Activated CD4-positive, alpha-beta T cell treated with anti-CD3 and anti-CD28 coated beads for 48 hours (primary cell): ENCODE measurements around the gene MYO1E.
"Not testable (repeated sequence)": the region's sequence is repeated elsewhere in the genome, so short reads cannot be mapped to it uniquely, and the experiment has no call there.

Experiments used
- DNase-seq: peaks from one replicate; pipeline ENCODE4 v3.0.0-alpha.2; 2020

MYO1E gene

DNA sequence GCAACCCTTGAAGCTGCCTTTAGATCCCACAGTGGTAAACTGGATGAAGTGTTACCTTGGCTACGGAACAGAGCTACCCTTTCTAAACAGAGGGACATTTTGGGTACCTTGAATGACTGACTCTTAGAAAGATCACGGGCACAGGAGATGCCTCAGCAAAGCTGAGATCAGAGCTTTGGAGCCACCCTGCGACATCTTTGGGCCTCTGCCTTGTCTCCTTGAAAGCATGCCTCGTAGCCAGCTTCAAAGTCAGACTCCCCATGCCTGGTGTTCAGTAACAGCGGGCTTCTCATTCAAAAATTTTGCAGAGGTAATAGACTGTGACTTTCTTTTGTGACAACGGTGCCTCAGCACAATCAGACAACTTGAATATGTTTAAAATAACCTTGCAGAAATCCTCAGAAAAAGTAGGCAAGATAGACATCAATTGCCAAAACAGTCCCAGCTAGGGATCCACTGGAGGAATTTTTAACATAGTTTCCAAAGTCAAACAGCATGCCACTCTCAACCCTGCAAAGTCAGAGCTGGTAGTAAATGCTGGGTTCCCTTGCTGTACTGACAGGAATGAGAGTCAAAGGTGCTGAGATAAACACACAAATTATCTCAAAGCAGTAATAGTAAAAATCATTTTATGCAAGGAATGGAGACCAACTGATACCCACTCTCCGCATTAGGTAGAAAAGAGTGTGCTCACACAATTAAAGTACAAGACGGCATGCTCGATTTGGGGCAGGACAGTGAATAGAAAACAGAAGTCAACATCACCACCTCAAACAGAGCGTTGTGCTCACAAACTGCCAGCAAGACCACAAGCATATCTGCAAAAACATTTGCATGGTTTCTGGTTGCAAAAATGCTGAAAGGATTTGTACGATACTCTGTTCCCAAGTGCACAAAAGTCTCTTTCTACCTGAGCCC lies 82.1 kb downstream of the MYO1E start:
- DNase-seq, result no peak

GRCh38 chr15:59289574-59289973 lies 83.1 kb downstream of the MYO1E start:
- DNase-seq, result no peak

DNA sequence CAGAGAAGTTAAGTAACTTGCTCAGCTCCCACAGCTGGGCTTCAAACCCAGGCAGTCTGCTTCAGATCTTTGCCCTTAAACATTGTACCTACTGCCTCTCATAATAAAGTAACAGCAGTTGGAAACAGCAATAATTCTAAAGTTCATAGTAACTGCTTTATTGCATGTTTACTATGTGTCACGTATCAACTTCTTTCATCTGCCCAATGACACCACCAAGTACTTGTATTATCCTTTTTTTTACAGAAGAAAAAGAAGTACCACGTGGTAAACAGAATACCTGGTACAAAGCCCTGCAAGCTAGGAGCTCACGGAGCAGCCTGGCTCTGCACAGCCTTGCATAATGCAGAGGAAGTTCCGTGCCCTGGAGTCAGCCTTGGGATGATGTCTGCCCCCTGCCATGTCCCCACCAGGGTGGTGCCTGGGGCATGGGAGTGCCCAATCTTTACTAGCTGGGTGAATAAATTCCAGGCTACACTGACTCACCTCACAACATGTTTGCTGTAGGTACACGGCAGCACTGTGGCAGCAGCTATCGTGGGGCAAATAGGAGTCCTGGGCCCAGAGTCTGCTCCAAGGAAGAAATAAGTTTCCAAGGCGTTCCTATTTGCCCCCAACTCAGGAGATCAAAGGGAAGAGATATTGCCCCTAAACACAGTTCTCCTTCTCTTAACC lies 88.8 kb downstream of the MYO1E start:
- no peak for DNase-seq

DNA sequence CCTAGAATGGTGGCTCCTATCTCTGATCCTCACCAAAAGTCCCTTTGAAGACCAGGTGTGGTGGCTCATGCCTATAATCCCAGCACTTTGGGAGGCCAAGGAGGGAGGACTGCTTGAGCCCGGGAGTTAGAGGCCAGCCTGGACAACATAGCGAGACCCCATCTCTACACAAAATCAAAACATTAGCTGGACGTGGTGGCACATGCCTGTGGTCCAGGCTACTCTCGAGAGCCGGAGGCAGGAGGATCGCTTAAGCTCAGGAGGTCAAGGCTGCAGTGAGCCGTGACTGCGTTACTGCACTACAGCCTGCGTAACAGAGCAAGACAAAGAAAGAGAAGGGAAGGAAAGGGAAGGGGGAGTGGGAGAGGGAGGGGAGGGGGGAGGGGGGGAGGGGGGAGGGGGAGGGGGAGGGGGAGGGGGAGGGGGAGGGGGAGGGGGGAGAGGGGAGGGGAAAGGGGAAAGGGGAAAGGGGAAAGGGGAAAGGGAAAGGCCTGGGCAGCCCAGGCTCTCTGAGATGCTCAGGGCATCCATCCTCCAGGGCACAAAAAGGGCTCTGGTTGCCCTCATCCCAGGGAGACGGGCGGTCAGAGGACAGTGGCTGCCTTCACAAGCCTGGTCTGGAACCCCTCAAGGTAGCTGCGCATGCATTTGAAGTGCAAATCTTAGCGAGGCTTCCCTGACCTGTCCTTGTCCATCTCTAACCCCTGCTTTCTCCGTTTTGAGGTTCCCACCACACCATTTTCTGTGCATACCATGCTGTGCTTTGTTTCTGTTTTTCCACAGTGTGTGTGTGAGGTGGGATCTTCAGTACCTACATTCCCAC lies 89.9 kb downstream of the MYO1E start:
- no peak for DNase-seq

GRCh38 chr15:59281699-59282098 lies 91.0 kb downstream of the MYO1E start:
- no peak for DNase-seq

GRCh38 chr15:59280855-59281254 lies 91.8 kb downstream of the MYO1E start:
- DNase-seq, result no peak

DNA sequence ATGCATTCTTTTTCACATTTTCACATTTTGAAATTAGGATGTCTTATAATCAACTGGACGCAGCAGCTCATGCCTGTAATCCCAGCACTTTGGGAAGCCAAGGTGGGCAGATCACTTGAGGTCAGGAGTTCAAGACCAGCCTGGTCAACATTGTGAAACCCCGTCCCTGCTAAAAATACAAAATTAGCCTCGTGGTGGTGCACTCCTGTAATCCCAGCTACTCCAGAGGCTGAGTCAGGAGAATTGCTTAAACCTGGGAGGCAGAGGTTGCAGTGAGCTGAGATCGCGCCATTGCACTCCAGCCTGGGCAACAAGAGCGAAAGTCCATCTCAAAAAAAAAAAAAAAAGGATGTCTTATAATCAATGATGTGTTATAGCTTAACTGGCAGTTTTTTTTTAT lies 92.4 kb downstream of the MYO1E start:
- DNase-seq, result not testable (repeated sequence)

- DNase-seq, result no peak
Observed at GRCh38 chr15:59279023-59279422, 93.6 kb downstream of the MYO1E start.

DNA sequence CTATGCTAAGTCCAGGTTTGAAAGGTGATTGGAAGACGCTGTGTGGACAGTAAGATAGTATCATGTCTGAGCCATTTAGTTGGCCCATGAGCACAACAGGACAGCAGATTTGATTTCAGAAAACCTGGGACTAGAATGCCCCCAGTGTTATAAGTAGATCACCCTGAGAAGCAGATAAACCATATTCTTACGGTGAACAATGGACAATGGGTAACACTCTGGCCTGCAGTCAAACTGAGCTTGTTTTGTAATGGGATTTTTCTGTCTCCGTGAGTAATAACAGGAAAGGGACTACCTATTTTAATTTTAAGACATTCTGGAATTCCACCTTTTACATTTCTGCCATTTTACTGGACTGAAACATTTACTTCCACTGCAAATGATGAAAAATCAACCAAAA lies 94.6 kb downstream of the MYO1E start:
- DNase-seq, result no peak

DNA sequence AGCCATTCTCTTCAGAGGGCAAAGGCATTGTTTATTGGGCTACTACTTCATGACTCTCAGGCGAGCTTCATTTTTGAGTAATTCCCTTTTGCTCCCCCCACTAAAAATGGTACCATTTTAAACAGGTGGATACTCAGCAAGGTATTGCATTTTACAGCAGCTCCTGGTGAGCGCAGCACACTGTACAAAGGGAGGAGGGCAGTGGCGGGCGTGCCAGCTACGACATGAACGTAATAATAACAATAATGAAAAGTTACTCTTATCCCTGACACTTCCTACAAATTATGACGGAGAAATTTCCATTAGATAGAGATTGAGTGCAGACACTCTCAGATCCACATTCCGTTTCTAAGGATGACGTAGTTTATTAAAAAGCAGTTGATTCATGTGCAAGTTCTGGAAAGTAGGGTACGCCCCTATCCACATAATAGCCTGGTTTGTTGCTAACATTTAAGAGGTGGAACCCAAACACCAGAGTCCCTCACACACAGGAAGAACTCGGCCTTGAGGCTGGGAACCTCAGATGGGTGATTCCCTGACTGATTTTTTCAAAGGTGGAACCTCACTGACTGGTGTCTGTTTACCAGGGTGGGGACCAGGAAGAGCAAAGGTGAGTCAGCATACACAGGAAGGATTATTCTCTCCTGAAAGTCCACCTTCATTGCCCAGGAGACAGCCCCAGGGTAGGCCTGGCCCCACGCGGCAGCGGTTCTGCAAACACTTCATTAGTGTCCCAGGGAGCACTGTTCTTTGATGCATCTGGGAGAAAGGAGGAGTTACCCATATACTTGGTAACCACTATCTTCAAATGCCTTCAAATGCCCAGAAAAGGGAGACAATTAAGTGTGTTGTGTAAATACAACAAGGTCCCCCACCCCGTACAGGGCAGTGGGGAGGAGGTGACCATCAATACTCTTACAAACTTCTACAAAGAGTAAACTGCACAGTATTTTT lies 96.2 kb downstream of the MYO1E start:
- DNase-seq, result no peak

- DNase-seq, result no peak
Observed at GRCh38 chr15:59274126-59274970, 98.3 kb downstream of the MYO1E start.

DNA sequence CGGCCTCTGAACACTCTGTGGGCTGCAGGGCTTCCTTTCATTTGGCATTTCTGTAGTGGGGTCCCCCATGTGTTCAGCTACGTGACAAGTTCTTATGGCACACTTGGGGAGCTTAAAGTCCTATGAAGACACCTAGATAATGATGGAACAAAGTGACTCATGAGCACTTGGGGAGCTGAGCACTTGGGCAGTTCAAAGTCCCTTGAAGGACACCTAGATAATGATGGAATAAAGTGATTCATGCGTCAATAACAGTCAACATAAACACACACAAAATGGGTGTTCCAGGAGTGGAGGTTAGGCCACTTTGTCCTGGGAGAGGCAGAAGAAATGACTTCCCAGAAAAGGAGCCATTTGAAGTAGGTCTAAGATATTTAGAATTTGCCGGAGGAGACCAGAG lies 99.4 kb downstream of the MYO1E start:
- no peak for DNase-seq

DNA sequence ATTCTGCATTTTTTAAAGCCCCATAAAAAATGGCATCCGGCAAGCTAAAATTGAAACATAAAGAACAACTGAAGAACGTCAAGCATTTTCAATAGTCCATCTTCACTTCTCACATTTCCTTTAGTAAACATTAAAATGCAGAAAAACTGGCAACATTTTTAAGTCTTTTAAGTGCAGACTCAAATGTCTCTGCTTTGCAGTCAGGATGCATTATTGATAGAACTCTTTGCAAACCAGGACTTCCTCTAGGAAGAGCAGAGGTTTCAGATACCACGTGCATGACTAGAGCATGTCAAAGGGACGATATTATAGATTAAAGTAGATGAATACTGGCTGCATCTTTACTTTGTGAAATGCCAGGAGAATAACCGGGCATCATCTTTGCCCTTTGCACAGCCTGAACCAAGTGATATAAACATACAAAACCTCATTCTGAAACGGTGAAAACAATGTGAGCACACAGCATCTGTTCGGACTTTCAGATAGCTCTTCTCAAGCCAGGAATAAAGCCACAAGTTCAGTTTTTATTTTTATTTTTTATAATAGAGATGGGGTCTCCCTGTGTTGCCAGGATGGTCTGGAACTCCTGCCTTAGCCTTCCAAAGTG lies 101.0 kb downstream of the MYO1E start:
- no peak for DNase-seq

DNA sequence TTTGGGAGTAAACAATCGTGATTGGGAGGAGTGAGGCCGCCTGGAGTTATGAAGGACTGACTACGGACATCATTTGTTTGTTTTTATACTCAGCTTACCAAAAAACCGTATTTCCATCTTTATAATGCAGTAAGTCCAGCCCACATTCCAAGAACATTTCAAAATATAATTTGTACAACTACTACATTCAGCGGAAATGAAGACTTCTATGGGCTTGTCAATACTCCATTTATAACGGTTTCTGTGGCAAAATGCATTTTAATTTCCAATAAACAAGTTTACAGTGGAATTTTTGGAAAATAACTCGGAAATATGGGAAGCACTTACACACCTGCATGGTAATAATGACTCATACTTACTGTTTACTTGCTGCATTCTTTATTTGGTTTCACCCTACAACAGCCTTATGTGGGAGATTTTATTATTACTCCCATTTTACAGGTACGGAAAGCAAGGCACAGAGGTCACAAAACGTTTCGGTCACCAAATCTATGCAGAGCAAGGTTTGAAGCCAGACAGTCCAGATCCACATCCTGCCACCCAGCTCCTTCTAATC lies 103.7 kb downstream of the MYO1E start:
- no peak for DNase-seq

- DNase-seq, result no peak
Observed at GRCh38 chr15:59268168-59268851, 104.4 kb downstream of the MYO1E start.

DNA sequence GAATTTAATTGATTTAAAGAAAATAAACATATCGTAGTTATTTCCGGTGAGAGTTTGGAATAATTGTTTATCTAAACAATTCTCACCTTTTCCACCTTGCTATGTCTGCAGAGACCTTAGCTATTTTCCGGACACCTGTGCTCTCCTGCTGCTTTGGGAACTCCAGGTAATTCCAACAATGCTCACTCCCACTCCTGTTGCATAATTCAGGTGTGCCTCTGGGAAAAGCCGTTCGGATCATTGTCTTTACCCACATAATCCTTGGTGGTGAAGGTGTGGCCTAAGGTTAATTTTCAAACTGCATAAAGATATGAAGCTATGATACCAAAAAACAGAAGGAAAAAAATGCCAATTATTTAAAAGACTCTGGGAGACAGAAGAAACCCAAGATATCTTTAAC lies 106.6 kb downstream of the MYO1E start:
- DNase-seq, result no peak

DNA sequence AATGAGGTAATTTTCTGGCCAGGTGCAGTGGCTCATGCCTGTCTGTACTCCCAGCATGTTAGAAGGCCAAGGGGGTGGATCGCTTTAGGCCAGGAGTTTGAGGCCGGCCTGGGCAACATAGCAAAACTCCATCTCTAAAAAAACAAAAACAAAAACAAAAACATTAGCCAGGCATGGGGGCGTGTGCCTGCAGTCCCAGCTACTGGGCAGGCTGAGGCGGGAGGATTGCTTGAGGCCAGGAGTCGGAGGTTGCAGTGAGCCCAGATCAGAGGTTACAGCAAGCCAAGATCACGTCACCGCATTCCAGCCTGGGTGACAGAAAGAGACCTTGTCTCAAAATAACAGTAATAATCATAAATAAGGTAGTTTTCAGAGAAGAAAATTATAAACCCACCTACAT lies 110.4 kb downstream of the MYO1E start:
- no peak for DNase-seq

- no peak for DNase-seq
Observed at GRCh38 chr15:59260090-59260489, 112.6 kb downstream of the MYO1E start.

DNA sequence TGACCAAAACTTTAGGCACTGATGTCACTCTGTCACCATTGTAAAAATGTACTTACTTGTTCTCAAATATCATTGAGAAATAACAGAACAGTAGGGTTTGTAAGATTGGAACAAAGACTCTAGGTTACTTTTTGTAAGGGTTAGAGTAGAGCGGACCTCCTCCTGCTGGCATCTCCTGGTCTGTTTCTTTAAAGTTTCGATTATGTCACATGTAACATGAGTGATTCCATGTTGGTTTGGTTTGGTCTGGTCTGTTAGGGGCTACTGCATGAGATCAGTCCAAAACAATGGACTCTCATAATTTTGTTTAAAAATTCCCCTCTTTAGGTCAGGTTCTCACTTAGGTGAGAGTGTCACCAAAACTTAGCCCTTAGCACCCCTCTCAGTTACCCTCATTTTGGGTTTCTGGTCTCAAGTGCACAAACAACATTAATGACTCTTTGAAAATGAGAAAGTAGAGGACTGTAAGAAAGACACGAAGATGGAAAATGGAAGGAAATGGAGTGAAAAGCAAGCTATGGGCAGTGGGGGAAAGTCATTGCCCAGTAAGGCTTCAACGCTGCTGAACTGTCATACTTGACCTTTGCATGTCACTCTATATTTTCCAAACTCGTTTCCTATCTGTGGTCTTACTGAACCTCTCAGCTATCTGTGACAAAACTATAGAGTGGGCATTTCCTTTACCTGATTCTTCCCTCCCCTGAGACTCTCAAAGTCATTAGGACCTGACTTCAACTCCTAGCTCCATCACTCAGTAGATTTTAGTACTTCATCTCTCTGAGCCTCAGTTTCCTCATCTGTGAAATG lies 113.3 kb downstream of the MYO1E start:
- DNase-seq, result no peak
